Measurements from ENCODE around the gene ARMC8. TPM values are rescaled to one million over a fixed set of nuclear protein-coding genes. Genes with fewer than 3 reads are reported as not detected.

Gene ARMC8
- total and polyA plus RNA-seq, 4 donors, result 8.4 to 53.6 (median 22.8) TPM

- Histone ChIP-seq H3K27ac (ENCODE audit: low read depth in 1 of 2, low read length in 2 of 2) (no peak overlapping the region), H3K4me3 (ENCODE audit: low read depth in 1 of 3, low read length in 3 of 3) (no peak overlapping the region), H3K27me3 (ENCODE audit: control insufficient read depth in 4 of 4, insufficient read depth in 4 of 4, low read length in 3 of 4) (no peaks in the 10 kb centered on the region), H3K4me1 (ENCODE audit: control insufficient read depth in 4 of 4, insufficient read depth in 4 of 4, low read length in 3 of 4) (peaks cover 1 to 29% (median 14%) of the 10 kb centered on the region in 4 donors), H3K36me3 (ENCODE audit: control insufficient read depth in 4 of 4, insufficient read depth in 3 of 4, low read depth in 1 of 4, low read length in 3 of 4) (no peaks in the 10 kb centered on the region), H3K9ac (ENCODE audit: low read depth in 1 of 2, low read length in 2 of 2) (no peak overlapping the region), H3K9me3 (ENCODE audit: control insufficient read depth in 4 of 4, low read length in 3 of 4) (no peaks in the 10 kb centered on the region)
- WGBS, result 28% methylated on average over 1 of the region's 1 CpG
- TF ChIP-seq RAD21 (IDR thresholded peaks at IDR 0.05), result peak in 1 of 2 donors; percentile 48
- no peak for TF ChIP-seq TAF1 (conservative IDR thresholded peaks at IDR 0.05)
- TF ChIP-seq REST (IDR thresholded peaks at IDR 0.05), result peak; percentile 53
- peak; percentile 85 for TF ChIP-seq YY1 (IDR thresholded peaks at IDR 0.05)
- TF ChIP-seq FOXA1 (IDR thresholded peaks at IDR 0.05), result no peak
- TF ChIP-seq EGR1 (IDR thresholded peaks at IDR 0.05; ENCODE audit: low read depth in 2 of 2), result peak in 1 of 2 donors; percentile 45
- TF ChIP-seq SP1 (IDR thresholded peaks at IDR 0.05), result peak; percentile 89
- TF ChIP-seq JUND (IDR thresholded peaks at IDR 0.05), result peak in 1 of 2 donors; percentile 62
- peak; percentile 85 for TF ChIP-seq NR2F2 (IDR thresholded peaks at IDR 0.05)
- TF ChIP-seq ZBTB33 (IDR thresholded peaks at IDR 0.05), result peak; percentile 59
- peak in 1 of 2 donors; percentile 21 for TF ChIP-seq GABPA (IDR thresholded peaks at IDR 0.05 in 1 of 2, conservative IDR thresholded peaks at IDR 0.05 in 1 of 2)
- TF ChIP-seq CTCF (IDR thresholded peaks at IDR 0.05; ENCODE audit: low read depth, low read length, missing input control), result no peak
- peak; percentile 61 for TF ChIP-seq MAX (IDR thresholded peaks at IDR 0.05)
- TF ChIP-seq RXRA (IDR thresholded peaks at IDR 0.05), result peak; percentile 76 to 88
- TF ChIP-seq ATF3 (IDR thresholded peaks at IDR 0.05), result no peak
- TF ChIP-seq FOXA2 (IDR thresholded peaks at IDR 0.05), result peak; percentile 62
- TF ChIP-seq HNF4G (IDR thresholded peaks at IDR 0.05), result no peak
- peak; percentile 86 to 87 for TF ChIP-seq HNF4A (conservative IDR thresholded peaks at IDR 0.05)
- DNase-seq (ENCODE audit: low spot score), result no peak
Observed at GRCh38 chr3:138344754-138345153, 157.7 kb downstream of the ARMC8 start.

Other genes with a start within 250 kb of the ARMC8 start
- not detected for gene CLDN18, start 177.1 kb upstream of the ARMC8 start, total RNA-seq
- under 1 TPM in 1 of 2 donors, not detected in 1; 0.06 TPM for gene CLDN18, start 177.1 kb upstream of the ARMC8 start, polyA plus RNA-seq
- gene DZIP1L, start 71.7 kb upstream of the ARMC8 start, total RNA-seq, result 1 to 10 TPM; 1.6 to 5.9 TPM
- under 1 TPM; 0.62 to 0.89 TPM for gene DZIP1L, start 71.7 kb upstream of the ARMC8 start, polyA plus RNA-seq
- under 1 TPM; 0.17 to 0.42 TPM for gene A4GNT, start 54.9 kb upstream of the ARMC8 start, total RNA-seq
- gene A4GNT, start 54.9 kb upstream of the ARMC8 start, polyA plus RNA-seq, result under 1 TPM in 1 of 2 donors, not detected in 1; 0.07 TPM
- gene DBR1, start 12.4 kb upstream of the ARMC8 start, total RNA-seq, result 10 to 100 TPM in 1 of 2 donors, 1 to 10 TPM in 1; 7.4 to 11.0 TPM
- gene DBR1, start 12.4 kb upstream of the ARMC8 start, polyA plus RNA-seq, result 1 to 10 TPM; 3.2 to 3.8 TPM
- gene NME9, start 142.6 kb downstream of the ARMC8 start, total RNA-seq, result under 1 TPM in 1 of 2 donors, not detected in 1; 0.08 TPM
- gene NME9, start 142.6 kb downstream of the ARMC8 start, polyA plus RNA-seq, result under 1 TPM in 1 of 2 donors, not detected in 1; 0.39 TPM
- 1 to 10 TPM; 1.6 to 2.6 TPM for gene MRAS, start 161.3 kb downstream of the ARMC8 start, total RNA-seq
- gene MRAS, start 161.3 kb downstream of the ARMC8 start, polyA plus RNA-seq, result 1 to 10 TPM; 1.6 to 2.2 TPM
- gene ESYT3, start 247.3 kb downstream of the ARMC8 start, total RNA-seq, result under 1 TPM; under 0.01 to 0.05 TPM
- under 1 TPM; 0.06 to 0.07 TPM for gene ESYT3, start 247.3 kb downstream of the ARMC8 start, polyA plus RNA-seq

Data from liver (tissue), 9 donors.